Vagina (tissue), 2 donors: Measurements from ENCODE around the gene TMBIM1. TPM values are rescaled to one million over a fixed set of nuclear protein-coding genes. Genes with fewer than 3 reads are reported as not detected.

Experiments
- DNase-seq, 2 donors: peaks; one replicate each; pipeline ENCODE4 v3.0.0-alpha.2; 2017; ENCODE audit errors: extremely low spot score in 2 of 2
- H3K27ac ChIP-seq: fragments of 200-600 bp; sonication (generic); one replicate; pipeline ENCODE4 v1.5.1; 2019
- H3K27me3 ChIP-seq: fragments of 200-600 bp; sonication (generic); one replicate; pipeline ENCODE4 v1.5.1; 2019
- H3K36me3 ChIP-seq, 2 donors: fragments of 200-600 bp; sonication (generic); one replicate each; pipeline ENCODE4 v1.5.1; 2017 to 2019
- H3K4me1 ChIP-seq: fragments of 200-600 bp; sonication (generic); one replicate; pipeline ENCODE4 v1.5.1; 2019
- H3K4me3 ChIP-seq, 2 donors: fragments of 200-600 bp; sonication (generic); 1 replicate in 1 of 2; 2 replicates in 1 of 2; pipeline ENCODE4 v1.5.1; 2016 to 2019
- H3K9me3 ChIP-seq: fragments of 200-600 bp; sonication (generic); one replicate; pipeline ENCODE4 v1.5.1; 2019
- POLR2A ChIP-seq, 2 donors: fragments of 450-650 bp; IDR thresholded peaks; one replicate each; pipeline ENCODE4 v1.6.1; 2017; ENCODE audit warnings: antibody characterized with exemption in 2 of 2, mild to moderate bottlenecking in 2 of 2, moderate library complexity in 2 of 2
- POLR2AphosphoS5 ChIP-seq, 2 donors: sonication (generic); formaldehyde crosslinking; IDR thresholded peaks; one replicate each; pipeline ENCODE4 v1.9.0; 2017; ENCODE audit warnings: antibody characterized with exemption in 2 of 2, mild to moderate bottlenecking in 2 of 2, low read depth in 1 of 2; ENCODE audit not compliant: insufficient read depth in 1 of 2
- intact Hi-C: fragments of 100-400 bp; cut with DNase I; formaldehyde crosslinking; loops from one replicate; pipeline ENCODE4 v1.15.1; 2023
- total RNA-seq: library from RNA; depleted of rRNA; stranded (reverse); fragments of >200 nt; gene quantifications from one replicate; pipeline ENCODE4 v1.2.3, GENCODE V29; 2016
- TF ChIP-seq, protein P1 (sequence below), 3 experiments: fragments of 450-650 bp in 2 of 3; fragments of 200-600 bp in 1 of 3; sonication (generic) in 1 of 3; IDR thresholded peaks; one replicate each; pipeline ENCODE4 v1.5.1; 2017 to 2019; ENCODE audit warnings: antibody characterized with exemption in 3 of 3, mild to moderate bottlenecking in 2 of 3, moderate library complexity in 2 of 3

Gene TMBIM1
- total RNA-seq, 1 donor from 2014 or later, result 232 TPM

DNA sequence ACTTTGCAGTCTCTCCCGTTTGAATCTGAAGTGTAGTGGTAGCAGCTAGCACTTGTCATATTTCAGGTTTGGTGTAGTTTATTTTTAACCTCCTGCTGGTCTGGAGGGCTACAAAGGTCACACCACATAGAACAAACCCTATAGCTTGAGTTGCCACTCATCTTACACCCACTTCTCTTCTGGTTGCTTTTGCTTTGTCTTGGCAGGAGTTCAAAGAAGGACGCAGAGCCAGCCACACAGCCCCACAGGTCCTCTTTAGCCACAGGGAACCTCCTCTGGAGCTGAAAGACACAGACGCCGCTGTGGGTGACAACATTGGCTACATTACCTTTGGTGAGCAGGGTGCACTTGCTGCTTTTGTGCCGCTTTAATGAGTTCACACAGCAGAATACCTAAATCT lies 47.1 kb downstream of the TMBIM1 start:
- peaks cover 3 to 84% of the 10 kb centered on the region in 2 donors for H3K36me3 ChIP-seq

DNA sequence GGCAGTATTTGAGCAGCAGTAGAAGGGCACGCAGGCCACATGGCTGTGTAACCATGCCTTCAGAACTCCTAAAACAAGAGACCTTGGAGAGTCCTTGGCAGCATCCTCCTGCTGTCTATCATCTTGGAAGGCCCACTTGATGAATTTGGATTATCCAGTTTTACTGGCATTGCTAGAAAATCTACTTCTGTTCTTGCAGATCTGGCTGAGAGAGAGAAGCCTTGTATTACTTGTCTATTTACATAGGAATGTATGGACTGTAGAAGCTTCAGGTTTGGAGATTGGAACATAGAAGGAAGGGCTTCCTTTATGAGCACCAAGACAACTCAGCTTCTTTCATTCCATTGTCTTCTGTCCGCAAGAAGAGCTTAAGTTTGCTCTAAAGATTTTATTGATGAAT lies 47.6 kb downstream of the TMBIM1 start:
- no peak overlapping the region for H3K4me3 ChIP-seq
- H3K36me3 ChIP-seq, result peaks cover 0 to 84% of the 10 kb centered on the region in 2 donors
- no peaks in the 10 kb centered on the region for H3K4me1 ChIP-seq
- no peaks in the 10 kb centered on the region for H3K9me3 ChIP-seq
- intact Hi-C loops, result no loop called here
- H3K27ac ChIP-seq, result no peak overlapping the region
- TF ChIP-seq, protein P1, sequence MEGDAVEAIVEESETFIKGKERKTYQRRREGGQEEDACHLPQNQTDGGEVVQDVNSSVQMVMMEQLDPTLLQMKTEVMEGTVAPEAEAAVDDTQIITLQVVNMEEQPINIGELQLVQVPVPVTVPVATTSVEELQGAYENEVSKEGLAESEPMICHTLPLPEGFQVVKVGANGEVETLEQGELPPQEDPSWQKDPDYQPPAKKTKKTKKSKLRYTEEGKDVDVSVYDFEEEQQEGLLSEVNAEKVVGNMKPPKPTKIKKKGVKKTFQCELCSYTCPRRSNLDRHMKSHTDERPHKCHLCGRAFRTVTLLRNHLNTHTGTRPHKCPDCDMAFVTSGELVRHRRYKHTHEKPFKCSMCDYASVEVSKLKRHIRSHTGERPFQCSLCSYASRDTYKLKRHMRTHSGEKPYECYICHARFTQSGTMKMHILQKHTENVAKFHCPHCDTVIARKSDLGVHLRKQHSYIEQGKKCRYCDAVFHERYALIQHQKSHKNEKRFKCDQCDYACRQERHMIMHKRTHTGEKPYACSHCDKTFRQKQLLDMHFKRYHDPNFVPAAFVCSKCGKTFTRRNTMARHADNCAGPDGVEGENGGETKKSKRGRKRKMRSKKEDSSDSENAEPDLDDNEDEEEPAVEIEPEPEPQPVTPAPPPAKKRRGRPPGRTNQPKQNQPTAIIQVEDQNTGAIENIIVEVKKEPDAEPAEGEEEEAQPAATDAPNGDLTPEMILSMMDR (IDR thresholded peaks at IDR 0.05), result no peak
- TF ChIP-seq POLR2A (IDR thresholded peaks at IDR 0.05) (no peak), POLR2AphosphoS5 (IDR thresholded peaks at IDR 0.05; ENCODE audit: insufficient read depth in 1 of 2, low read depth in 1 of 2) (no peak)
- no peak for DNase-seq
- H3K27me3 ChIP-seq, result no peaks in the 10 kb centered on the region

More for the DNA sequence above, 47.1 kb downstream of the TMBIM1 start:
- intact Hi-C loops, result no loop called here
- no peak for TF ChIP-seq POLR2A (IDR thresholded peaks at IDR 0.05)
- no peak for TF ChIP-seq POLR2AphosphoS5 (IDR thresholded peaks at IDR 0.05; ENCODE audit: insufficient read depth in 1 of 2, low read depth in 1 of 2)
- TF ChIP-seq, protein P1 (IDR thresholded peaks at IDR 0.05), result no peak
- DNase-seq, result no peak
- no peak overlapping the region for H3K27ac ChIP-seq
- no peaks in the 10 kb centered on the region for H3K27me3 ChIP-seq
- H3K4me1 ChIP-seq, result no peaks in the 10 kb centered on the region
- no peak overlapping the region for H3K4me3 ChIP-seq
- no peaks in the 10 kb centered on the region for H3K9me3 ChIP-seq

DNA sequence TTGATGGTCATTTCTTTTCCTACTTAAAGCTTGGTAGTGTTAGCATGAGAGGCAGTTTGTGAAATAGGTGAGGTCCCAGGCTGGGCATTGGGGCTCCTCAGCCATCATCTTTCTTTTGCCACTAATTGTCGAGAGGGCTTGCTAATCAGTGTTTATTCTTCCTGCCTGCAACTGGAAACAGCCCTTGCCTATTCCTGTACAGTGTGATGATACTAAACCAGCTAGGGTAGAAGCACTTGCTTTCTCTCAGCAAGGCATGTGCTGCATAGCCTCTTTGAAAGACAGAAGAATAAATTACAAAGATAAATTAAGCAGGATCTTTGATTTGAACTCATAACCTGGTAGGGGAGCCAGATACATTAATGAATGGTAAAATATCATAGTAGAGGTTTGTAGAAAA lies 48.1 kb downstream of the TMBIM1 start:
- no peak overlapping the region for H3K4me3 ChIP-seq
- TF ChIP-seq, protein P1 (IDR thresholded peaks at IDR 0.05), result no peak
- TF ChIP-seq POLR2AphosphoS5 (IDR thresholded peaks at IDR 0.05; ENCODE audit: insufficient read depth in 1 of 2, low read depth in 1 of 2) (no peak), POLR2A (IDR thresholded peaks at IDR 0.05) (no peak)
- no peaks in the 10 kb centered on the region for H3K9me3 ChIP-seq
- peaks cover 0 to 84% of the 10 kb centered on the region in 2 donors for H3K36me3 ChIP-seq
- H3K27me3 ChIP-seq, result no peaks in the 10 kb centered on the region
- H3K27ac ChIP-seq, result no peak overlapping the region
- intact Hi-C loops, result no loop called here
- DNase-seq, result no peak
- H3K4me1 ChIP-seq, result no peaks in the 10 kb centered on the region

DNA sequence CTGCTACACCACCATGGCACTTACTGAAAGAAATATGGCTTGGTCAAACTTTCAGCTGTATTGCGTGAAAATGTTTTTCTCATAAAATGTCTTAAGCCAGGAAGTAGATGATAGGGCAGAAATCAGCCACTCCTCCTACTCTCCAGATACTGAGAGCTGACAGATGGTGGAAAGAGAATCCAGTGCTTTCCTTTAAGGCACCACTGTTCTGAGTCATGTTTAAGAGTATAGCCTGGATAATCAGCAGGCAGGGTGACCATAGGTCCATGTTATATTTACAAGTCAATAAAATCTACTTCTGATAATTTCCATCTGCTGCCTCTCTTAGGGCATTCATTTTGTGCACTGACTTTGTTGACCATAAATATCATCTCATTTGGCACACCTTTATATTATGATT lies 53.4 kb downstream of the TMBIM1 start:
- Histone ChIP-seq H3K36me3 (peaks cover 0 to 85% of the 10 kb centered on the region in 2 donors), H3K9me3 (no peaks in the 10 kb centered on the region), H3K27ac (no peak overlapping the region), H3K4me3 (no peak overlapping the region), H3K27me3 (no peaks in the 10 kb centered on the region), H3K4me1 (no peaks in the 10 kb centered on the region)
- intact Hi-C loops, result no loop called here
- no peak for DNase-seq
- TF ChIP-seq, protein P1 (IDR thresholded peaks at IDR 0.05), result no peak
- TF ChIP-seq POLR2AphosphoS5 (IDR thresholded peaks at IDR 0.05; ENCODE audit: insufficient read depth in 1 of 2, low read depth in 1 of 2) (no peak), POLR2A (IDR thresholded peaks at IDR 0.05) (no peak)

DNA sequence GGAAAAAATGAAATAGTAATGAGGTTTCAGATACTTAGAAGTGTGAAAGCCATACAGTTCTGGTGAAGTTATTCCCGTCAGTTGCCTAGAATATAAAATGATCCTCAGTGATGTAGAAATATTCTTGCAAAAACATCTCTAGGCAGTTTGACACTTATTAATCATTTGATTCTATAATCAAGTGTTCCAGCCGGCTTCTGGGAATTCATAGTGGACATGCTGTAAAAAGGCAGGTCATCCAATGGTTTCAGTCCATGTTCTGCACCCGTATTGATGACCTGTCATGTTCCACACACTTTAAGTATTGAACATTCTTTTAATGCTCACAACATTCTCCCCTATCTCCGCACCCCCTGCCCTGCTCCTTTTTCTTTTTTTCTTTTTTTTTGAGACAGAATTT lies 55.5 kb downstream of the TMBIM1 start:
- Histone ChIP-seq H3K36me3 (peaks cover 0 to 87% of the 10 kb centered on the region in 2 donors), H3K27ac (no peak overlapping the region), H3K27me3 (no peaks in the 10 kb centered on the region), H3K4me1 (peaks cover 3% of the 10 kb centered on the region), H3K4me3 (no peak overlapping the region), H3K9me3 (no peaks in the 10 kb centered on the region)
- no peak for TF ChIP-seq POLR2AphosphoS5 (IDR thresholded peaks at IDR 0.05; ENCODE audit: insufficient read depth in 1 of 2, low read depth in 1 of 2)
- no peak for TF ChIP-seq POLR2A (IDR thresholded peaks at IDR 0.05)
- TF ChIP-seq, protein P1 (IDR thresholded peaks at IDR 0.05), result no peak
- DNase-seq, result no peak
- intact Hi-C loops, result no loop called here
